GM18505 (cell line): Measurements from ENCODE around the gene SPTLC1.
"Not testable (repeated sequence)": the region's sequence is repeated elsewhere in the genome, so short reads cannot be mapped to it uniquely, and the experiment has no call there.

Experiments used
- ATAC-seq: cut with Tn5 transposase; IDR thresholded peaks from one replicate; pipeline ENCODE4 v1.9.1; 2021; ENCODE audit not compliant: unreplicated experiment
- POLR2A ChIP-seq: IDR thresholded peaks from 4 replicates; pipeline ENCODE4 v1.6.1; 2011; ENCODE audit warnings: borderline replicate concordance; ENCODE audit not compliant: insufficient read depth, insufficient read length; ENCODE audit errors: extremely low read depth

The SPTLC1 gene

DNA sequence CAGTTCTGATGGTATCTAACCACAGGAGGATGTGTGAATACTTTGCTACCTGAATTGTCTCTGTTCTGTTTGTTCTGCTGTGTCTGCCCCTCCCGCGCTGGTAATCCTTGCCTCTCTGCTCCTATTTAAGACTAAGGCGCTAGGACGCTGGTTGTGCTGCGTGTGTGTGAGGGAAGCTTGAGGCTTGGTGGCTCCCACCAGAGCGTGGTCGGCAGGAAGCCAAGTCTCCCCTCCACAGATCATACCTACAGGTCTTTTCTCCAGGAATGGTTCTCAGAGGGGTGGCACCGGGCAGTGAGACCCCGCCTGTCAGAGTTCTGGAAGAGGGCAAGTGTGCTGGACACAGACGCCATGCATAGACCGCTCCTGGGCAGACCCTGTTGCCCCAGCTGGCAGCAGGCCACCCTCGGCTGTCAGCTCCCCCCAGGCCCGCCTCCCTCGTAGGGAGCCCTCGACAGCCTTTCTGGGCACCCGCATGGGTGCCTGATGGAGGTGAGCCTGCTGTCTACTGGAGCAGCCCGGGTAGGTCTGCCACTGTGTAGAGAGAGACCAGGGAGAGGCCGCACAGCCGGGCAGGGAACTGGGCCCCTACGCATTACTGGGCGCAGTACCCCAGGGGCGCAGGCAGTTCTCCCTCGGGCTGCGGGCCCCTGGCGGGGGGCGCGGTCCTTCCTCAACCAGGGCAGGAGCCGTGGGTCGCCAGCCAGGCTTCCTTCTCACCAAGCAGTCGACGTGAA is 111.7 kb downstream of the SPTLC1 start:
- no peak for TF ChIP-seq POLR2A
- no peak for ATAC-seq

DNA sequence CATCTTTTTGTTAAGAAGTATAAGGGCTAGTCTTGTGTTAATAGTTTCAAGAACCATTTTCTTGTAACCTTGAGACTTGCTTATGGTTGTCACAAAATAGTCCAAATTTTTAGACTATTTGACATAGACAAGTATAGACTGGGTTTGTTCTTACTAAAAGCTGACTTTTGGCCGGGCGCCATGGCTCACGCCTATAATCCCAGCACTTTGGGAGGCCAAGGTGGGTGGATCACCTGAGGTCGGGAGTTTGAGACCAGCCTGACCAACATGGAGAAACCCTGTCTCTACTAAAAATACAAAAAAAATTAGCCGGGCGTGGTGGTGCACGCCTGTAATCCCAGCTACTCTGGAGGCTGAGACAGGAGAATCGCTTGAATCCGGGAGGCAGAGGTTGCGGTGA is 113.3 kb downstream of the SPTLC1 start:
- ATAC-seq: not testable (repeated sequence)

DNA sequence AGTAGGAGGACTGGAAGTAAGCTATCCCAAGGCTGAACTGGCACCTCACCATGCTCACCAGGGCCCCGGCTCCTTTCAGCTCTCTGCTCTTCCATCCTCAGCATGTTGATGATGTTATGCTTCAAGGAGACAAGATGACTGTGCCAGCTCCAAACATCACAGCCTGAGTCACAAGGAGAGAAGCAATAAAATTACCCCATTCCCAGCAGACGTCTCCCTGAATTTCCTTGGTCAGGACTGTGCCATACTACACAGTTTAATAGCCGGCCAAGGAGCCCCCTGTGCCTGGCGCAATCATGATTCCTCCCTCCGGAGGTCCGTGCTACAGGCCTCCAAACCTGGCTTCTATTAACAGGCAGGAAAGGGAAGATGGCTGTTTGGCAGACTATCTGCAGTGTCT is 114.0 kb downstream of the SPTLC1 start:
- no peak for TF ChIP-seq POLR2A
- no peak for ATAC-seq

DNA sequence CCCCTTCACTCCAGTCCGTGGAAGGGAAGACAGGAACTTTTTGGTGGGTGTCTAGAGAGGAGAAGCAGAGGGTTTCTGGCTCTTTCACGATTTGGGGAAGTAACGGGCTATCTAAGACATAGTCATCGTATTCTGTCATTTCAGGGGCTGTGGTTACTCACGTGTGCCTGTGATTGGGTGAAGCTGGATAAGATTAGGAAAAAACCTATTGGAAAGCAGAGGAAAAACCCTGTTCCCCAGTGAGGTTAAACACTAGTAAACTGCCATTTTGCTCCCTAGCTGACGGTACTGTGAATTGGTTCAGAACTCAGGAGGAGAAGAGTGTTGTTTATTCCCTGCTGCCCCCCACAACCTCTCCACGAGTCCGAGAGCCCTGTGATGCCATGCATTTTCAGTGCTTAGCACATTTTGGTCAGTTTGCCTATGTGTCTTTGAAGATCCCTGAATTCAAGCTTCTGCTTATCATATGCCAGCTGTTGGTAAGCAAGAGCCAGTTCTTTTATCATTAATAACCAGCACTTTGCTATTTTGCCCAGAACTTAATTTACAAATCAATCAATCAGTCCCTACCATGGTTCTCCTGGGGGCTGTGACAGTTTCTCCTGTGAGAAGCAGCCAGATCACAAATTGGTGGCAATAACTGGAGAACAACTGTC is 120.1 kb downstream of the SPTLC1 start:
- no peak for TF ChIP-seq POLR2A
- no peak for ATAC-seq

DNA sequence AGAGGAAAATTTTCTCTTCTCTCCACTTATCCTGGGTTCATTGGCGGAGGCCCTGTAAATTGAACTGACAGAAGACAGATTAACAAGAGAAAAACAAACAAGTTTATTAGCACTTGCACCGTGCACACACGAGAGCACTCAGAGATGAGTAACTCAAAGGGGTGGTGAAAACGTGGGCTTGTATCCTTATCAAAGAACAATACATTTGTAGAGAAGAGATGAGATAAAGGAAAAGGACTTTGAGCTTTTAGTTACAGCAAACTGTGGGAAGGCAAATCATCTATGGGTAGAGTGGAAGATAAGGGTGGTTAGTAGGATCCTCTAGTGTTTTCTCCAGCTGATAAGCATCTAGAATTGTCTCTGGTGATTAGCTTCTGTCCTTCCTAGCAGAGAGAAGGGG is 120.8 kb downstream of the SPTLC1 start:
- no peak for TF ChIP-seq POLR2A
- ATAC-seq: no peak

DNA sequence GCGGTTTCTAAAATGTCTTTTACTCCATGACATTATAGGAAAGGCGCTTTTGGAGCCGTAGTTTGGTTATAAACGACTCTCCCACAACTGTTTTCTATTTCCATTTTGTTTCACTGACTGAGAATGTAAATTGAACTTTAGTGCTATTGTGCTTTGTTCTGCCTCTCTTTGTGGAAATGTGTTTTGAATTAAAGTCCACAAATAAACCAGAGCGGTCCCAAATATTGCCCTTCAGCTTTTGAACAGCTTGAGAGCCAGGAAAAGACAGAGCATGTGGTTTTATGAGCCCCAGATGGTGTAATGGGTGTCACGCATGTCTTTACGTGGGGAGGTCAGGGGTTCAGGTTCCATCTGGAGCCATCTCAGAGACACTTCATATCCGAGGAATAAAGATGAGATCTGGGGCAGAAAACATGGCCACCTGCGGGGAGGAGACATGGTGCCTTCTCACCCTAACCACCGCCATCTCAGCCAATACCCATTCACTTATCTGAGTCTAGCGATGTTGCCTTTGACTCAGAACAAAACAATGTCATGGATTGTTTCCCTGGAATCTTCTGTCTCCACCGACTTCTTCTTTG is 122.7 kb downstream of the SPTLC1 start:
- ATAC-seq: no peak
- TF ChIP-seq POLR2A: no peak

DNA sequence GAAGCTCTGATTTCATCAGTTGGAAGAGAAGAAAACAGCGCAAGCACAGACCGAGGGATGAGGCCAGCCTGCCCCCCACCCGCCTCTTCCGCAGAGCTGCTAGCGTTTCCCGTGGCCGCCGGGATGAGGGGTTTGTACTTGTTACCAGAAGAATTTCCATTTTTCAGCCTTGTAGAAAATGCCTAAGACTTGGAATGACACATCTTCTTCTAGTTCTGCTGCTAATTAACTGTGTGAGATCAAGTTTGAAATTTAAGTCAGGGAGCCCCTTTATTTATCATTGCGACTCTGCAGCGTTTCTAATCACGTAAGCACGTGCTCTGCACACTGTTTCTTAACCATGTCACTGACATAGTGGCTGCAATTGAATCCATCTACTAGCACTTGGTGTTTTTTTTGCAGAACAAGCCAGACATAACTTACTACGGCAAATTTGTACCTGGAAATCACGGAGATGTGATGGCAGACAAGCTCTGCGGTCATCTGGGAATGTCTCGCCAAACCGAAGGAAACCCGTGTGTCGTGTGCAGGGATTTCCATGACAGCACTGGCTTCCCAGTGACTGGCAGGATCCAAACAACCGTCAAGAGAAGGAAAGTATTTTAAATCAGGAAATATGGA is 123.4 kb downstream of the SPTLC1 start:
- no peak for TF ChIP-seq POLR2A
- no peak for ATAC-seq

DNA sequence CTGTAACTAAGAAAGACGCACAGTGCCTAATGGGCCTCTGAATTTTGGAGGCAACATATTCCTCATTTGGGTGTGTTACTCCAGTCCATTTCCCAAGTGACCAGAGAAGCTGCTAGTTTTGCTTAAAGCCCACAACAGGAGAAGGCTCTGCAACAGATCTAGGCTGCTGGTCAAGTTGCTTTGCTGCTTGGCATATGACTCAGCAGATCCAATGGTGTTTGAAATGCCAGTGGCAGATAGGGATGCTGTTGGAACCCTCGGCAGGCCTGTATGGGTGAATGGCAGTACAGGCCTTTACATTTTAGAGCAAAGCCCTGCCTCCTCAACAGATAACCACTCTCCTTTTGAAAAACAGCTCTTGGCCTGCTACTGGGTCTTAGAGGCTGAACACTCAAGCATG is 129.0 kb downstream of the SPTLC1 start:
- no peak for TF ChIP-seq POLR2A
- ATAC-seq: no peak

DNA sequence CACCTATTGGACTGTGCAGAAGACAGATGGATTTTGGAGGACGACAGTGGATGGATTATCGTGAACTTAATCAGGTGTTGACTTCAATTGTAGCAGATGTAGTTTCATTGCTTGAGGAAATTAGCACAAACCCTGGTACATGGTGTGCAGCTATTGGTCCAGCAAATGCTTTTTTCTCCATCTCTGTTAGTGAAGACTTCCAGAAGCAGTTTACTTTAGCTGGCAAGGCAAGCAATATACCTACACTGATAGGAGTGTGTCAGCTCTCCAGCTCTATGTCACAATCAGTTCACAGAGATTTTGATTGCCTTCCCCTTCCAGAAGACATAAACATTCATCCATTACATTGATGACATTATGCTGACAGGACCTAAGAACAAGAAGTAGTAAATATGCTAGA is 129.5 kb downstream of the SPTLC1 start:
- no peak for TF ChIP-seq POLR2A
- ATAC-seq: no peak
